HEK293T (cell line): ENCODE data around the gene ZCCHC7.

Source experiments
- ARNT ChIP-seq: fragments of 450-650 bp; IDR thresholded peaks from 2 replicates; pipeline ENCODE4 v1.6.1; 2017; ENCODE audit warnings: mild to moderate bottlenecking
- BHLHE40 ChIP-seq: fragments of 450-650 bp; IDR thresholded peaks from 2 replicates; pipeline ENCODE4 v1.6.1; 2016; ENCODE audit warnings: mild to moderate bottlenecking, moderate library complexity, borderline replicate concordance
- CTBP1 ChIP-seq: fragments of 450-650 bp; IDR thresholded peaks from 2 replicates; pipeline ENCODE4 v1.6.1; 2016; ENCODE audit warnings: borderline replicate concordance
- ELF4 ChIP-seq: fragments of 450-650 bp; IDR thresholded peaks from 2 replicates; pipeline ENCODE4 v1.6.1; 2017; ENCODE audit warnings: antibody characterized with exemption
- FOXA1 ChIP-seq: fragments of 450-650 bp; IDR thresholded peaks from 2 replicates; pipeline ENCODE4 v1.6.1; 2016; ENCODE audit warnings: mild to moderate bottlenecking
- FOXK2 ChIP-seq: fragments of 450-650 bp; IDR thresholded peaks from 2 replicates; pipeline ENCODE4 v1.6.1; 2016; ENCODE audit warnings: mild to moderate bottlenecking
- LEF1 ChIP-seq: fragments of 450-650 bp; IDR thresholded peaks from 2 replicates; pipeline ENCODE4 v1.6.1; 2017; ENCODE audit warnings: mild to moderate bottlenecking, borderline replicate concordance
- NFRKB ChIP-seq: fragments of 450-650 bp; IDR thresholded peaks from 2 replicates; pipeline ENCODE4 v1.6.1; 2016; ENCODE audit warnings: mild to moderate bottlenecking, moderate library complexity
- PKNOX1 ChIP-seq: fragments of 450-650 bp; IDR thresholded peaks from 2 replicates; pipeline ENCODE4 v1.6.1; 2016
- SP1 ChIP-seq: fragments of 450-650 bp; IDR thresholded peaks from 2 replicates; pipeline ENCODE4 v1.6.1; 2017
- TARDBP ChIP-seq: fragments of 450-650 bp; IDR thresholded peaks from 2 replicates; pipeline ENCODE4 v1.6.1; 2016
- ZNF384 ChIP-seq: fragments of 450-650 bp; IDR thresholded peaks from 2 replicates; pipeline ENCODE4 v1.6.1; 2016

GRCh38 chr9:37386988-37387387 is 266.6 kb downstream of the ZCCHC7 start:
- TF ChIP-seq BHLHE40, result no peak
- TF ChIP-seq FOXK2, result no peak
- no peak for TF ChIP-seq CTBP1
- no peak for TF ChIP-seq SP1
- TF ChIP-seq ELF4, result no peak
- no peak for TF ChIP-seq FOXA1
- no peak for TF ChIP-seq TARDBP
- TF ChIP-seq NFRKB, result no peak
- TF ChIP-seq ARNT, result no peak
- no peak for TF ChIP-seq LEF1
- TF ChIP-seq PKNOX1, result no peak
- no peak for TF ChIP-seq ZNF384
